GM19351 (cell line): ENCODE measurements around the gene TOX2.

ENCODE experiments used
- ATAC-seq: cut with Tn5 transposase; IDR thresholded peaks from one replicate; pipeline ENCODE4 v1.9.1; 2021; ENCODE audit warnings: mild to moderate bottlenecking, moderate library complexity; ENCODE audit not compliant: unreplicated experiment

Gene TOX2

GRCh38 chr20:43994486-43995100 lies 79.9 kb downstream of the TOX2 start:
- ATAC-seq = no peak

GRCh38 chr20:43995645-43996044 lies 81.0 kb downstream of the TOX2 start:
- no peak for ATAC-seq

- no peak for ATAC-seq
These were observed 81.7 kb downstream of the TOX2 start for GRCh38 chr20:43996240-43996930.

- ATAC-seq = no peak
These were observed 85.2 kb downstream of the TOX2 start for GRCh38 chr20:43999848-44000247.

DNA sequence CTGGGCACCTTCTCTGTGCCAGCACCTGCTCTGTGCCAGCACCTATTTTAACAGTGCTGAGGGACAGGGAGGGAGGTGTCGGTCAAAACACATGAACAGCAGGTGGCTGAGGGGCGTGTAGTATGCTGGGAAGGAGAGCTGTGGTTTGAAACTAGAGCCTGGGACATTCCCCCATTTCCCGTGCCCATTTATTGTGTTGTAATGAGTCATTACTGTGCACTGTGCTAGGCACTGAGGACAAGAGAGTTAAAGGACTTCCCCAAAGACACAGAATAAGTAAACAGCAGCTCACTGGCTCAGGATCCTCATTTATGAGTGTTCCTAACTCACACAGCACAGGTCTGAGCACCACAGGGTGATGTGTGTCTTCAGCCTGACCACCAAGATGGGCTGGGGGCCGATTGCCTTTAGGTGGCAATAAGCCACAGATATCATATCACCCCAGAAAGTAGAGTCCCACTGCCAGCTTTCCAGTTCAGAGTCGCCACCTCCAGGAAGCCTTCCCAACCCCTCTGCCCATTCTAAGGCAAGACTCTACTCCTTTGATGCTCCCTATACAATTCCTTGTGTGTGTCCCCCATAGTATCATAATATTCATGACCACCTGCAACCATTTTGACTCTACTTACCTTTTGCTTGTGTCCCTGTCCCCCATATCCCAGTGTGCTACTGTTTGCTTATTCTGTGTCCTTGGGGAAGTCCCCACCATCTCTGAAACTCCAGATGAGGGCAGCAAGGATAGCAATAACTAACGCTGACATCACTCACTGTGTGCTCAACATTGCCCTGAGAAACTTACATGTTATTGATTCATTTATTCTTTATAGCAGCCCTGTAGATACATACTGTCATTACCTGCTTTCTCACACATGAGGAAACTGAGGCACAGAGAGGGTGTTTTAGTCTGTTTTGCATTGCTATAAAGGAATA lies 87.3 kb downstream of the TOX2 start:
- ATAC-seq = peak; percentile 69

GRCh38 chr20:44002861-44003260 lies 88.2 kb downstream of the TOX2 start:
- ATAC-seq = no peak

- ATAC-seq = no peak
These were observed 89.0 kb downstream of the TOX2 start for GRCh38 chr20:44003609-44004008.

DNA sequence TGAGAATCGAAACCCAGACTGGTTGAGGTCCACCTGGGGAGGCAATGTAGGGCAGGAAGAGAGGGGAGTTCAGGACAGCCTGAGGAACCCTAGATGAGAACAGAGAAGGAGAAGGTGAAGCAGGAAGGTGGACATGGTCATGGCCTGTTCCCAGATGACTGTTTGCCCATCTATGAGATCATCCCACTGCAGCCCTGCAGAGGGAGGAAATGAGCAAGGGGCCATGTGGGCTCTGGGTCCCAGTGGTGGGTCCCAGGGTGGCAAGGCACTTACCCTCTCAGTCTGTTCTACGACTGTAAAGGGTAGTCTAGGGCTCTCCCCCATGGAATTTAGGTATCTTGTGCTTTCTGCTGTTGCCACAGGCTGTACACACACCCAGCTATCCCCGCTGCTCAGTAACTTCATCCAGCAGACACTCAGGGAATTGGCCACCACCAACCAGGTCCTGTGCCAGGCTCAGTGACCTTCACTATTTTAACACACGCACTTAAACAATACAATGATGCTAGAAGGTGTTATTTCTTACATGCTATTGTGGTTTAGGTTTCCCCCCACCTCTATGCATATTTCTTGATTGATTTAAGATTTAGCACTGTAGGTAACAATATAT lies 89.8 kb downstream of the TOX2 start:
- ATAC-seq = no peak

DNA sequence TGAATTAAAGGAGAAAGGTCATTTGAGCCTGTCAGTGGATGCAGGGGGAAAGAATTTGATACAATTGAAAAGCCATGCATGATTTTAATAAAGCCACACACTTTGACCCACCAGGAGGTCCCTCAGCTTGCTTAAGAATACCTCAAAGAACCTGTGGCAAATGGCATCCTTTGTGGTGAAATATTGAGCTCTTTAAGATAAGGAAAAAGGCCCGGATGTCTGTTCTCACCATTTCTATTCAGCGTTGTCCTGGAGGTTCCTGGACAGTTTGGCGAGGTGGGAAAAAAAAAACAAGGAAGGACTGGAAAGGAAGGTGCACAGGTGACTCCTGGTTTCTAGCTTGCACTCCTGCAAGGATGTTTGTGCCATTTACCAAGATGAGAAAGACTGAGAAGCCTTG lies 91.0 kb downstream of the TOX2 start:
- no peak for ATAC-seq

DNA sequence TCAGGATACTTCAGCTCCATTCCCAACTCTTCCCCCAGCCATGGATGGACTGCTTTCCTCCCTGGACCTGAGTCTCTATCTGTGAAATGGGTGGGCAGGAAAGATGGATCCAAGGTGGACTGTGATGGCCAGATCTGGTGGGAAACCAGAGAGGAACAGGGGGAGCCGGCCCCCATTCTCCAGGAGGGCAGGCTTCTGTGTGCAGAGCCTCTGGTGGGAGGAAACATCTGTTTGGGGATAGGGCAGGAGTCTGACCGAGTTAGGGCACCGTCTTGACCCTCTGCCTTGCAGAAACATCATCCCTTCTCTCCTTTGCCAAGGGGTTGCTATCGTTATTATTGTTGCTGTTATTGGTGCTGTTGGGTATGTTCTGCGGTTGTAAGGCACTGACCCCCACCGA lies 91.5 kb downstream of the TOX2 start:
- no peak for ATAC-seq

DNA sequence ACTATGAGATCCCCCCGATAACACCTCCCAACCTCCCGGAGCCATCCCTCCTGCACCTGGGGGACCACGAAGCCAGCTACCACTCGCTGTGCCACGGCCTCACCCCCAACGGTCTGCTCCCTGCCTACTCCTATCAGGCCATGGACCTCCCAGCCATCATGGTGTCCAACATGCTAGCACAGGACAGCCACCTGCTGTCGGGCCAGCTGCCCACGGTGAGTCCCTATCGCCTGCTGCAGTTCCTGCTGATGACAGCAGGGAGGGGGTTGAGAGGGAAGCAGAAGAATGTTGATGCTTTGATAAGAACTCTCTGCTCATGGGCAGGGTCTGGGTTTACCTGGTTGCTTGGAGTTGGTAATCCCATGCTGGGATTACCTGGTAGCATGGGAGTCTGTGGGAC lies 91.9 kb downstream of the TOX2 start:
- no peak for ATAC-seq

GRCh38 chr20:44008806-44009678 lies 94.4 kb downstream of the TOX2 start:
- no peak for ATAC-seq

DNA sequence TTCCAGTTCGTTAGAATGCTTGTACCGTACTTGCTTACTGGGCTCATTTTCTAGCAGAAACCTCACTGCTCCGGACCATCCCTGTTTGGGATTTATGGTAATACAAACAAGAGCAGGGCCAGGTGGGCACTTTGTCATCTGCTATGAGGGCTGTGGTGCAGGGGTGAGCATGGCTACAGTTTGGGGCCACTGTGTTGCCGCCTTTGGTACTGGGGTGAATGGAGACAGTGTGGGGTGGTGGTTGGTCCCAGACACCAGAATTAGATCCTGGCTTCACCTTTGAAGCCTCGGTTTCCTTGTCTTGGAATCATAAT lies 95.0 kb downstream of the TOX2 start:
- no peak for ATAC-seq

GRCh38 chr20:44010162-44010704 lies 95.6 kb downstream of the TOX2 start:
- ATAC-seq = no peak

- ATAC-seq = no peak
These were observed 96.7 kb downstream of the TOX2 start for GRCh38 chr20:44011251-44011940.

GRCh38 chr20:44012466-44013226 lies 98.0 kb downstream of the TOX2 start:
- ATAC-seq = no peak

DNA sequence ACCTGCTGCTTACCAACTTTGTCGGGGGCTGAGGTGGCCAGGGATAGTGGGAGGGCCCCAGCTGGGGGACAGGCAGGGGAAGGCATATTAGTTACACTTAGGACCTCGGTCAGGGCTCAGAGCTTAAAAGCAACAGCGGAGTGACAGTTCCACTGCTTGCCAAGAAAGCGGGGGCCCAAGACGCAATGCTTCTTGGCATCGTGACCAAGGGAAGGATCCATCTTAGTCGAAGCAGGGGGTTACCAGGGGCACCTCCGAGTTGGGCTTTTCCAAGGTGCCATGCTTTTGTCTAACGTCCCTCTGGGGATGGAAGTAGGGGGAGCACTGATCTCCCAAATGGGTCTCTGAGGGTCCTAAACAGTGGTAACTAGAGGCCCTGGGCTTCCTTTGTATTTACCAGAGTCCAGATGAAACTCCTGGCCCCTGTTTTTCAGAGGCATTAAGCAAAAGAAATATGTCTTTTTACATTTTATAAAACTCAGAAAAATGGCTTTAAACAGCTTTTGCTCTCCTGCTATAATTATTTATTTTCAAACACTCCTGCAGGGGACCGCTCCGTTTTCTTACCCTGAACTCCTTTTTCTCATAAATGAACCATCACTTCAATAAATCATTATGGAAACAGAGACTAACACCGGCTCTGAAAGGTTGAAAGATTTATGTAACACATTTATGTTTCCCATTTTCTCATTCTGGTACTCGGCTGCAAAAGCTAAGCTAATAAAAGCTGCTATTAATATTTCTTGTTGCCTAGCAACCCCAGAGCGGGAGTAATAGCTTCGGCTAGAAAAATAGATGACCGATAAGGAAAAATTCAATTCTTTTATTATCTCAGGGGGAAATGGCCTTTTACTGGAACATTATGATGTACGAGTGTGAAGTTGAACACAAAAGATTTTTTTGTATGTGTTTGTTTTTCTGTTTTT lies 100.4 kb downstream of the TOX2 start:
- no peak for ATAC-seq

DNA sequence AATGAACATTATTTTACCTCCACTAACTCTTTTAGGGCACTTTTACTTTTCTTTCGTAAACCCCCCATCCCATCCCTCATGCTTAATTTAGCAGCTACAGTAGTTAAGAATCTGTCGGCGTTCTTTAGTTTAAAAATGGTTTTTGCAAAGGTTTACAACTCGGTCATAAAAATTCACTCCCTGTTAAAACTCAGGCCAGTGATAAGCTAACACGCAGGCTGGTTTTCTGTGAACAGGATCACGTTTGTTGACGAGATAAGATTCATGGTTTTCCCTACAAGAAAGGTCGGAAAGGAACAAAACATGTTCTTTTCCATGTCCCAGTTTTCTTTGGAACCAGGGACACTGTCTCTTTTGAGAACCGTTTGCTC lies 101.1 kb downstream of the TOX2 start:
- no peak for ATAC-seq
